Stimulated activated CD4-positive, alpha-beta T cell treated with anti-CD3 and anti-CD28 coated beads, Interleukin-2, amount 100 ng/mL, for 4 hours (primary cell): ENCODE results near the gene RFPL4A.
"Not testable (repeated sequence)": the region's sequence is repeated elsewhere in the genome, so short reads cannot be mapped to it uniquely, and the experiment has no call there.

Source experiments
- DNase-seq: peaks from one replicate; pipeline ENCODE4 v3.0.0-alpha.2; 2020; ENCODE audit warnings: low read depth

The RFPL4A gene

DNA sequence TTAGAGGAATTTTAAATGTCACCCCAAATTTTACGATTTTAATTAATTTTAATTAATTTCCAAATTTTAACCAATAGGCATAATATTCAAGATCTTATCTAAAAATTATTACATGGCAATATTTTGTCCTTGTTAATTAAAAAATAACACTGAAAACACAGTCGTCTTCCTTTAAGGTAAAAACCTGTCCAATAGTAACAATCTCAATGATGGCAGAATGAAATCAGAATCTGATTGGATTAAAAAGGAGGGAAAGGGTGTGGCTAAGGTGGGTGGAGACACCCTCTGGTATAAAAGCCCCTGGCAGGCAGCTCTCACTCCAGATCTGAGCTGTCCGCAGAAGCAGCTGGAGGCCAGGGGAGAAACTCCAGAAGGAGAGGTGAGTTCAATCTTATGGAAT, at the start of gene RFPL4A:
Gene RFPL4A, plus strand, starts transcription at position 301 of the 400 bp plus-strand sequence. CDS start 2,704 bp downstream, outside the sequence.
- not testable (repeated sequence) for DNase-seq

DNA sequence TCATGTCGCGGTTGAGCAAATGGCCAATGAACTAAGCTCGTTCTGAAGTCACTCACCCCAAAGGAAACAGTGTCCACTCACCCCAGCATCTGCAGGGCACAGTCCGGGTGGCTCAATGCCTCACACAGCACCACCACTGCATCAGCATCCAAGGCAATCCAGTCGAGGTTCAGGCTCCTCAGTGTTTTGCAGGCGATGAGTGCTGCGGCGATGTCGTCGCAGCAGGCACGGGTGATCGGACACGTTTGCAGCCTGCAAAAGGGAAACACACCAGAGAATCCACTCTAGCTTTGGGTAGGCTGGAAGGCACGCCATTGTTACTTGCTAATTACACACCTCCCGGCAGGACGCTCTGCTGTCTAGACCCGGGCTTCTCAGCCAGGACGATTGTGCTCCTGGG, 47.2 kb upstream of the RFPL4A start:
- DNase-seq, result no peak

DNA sequence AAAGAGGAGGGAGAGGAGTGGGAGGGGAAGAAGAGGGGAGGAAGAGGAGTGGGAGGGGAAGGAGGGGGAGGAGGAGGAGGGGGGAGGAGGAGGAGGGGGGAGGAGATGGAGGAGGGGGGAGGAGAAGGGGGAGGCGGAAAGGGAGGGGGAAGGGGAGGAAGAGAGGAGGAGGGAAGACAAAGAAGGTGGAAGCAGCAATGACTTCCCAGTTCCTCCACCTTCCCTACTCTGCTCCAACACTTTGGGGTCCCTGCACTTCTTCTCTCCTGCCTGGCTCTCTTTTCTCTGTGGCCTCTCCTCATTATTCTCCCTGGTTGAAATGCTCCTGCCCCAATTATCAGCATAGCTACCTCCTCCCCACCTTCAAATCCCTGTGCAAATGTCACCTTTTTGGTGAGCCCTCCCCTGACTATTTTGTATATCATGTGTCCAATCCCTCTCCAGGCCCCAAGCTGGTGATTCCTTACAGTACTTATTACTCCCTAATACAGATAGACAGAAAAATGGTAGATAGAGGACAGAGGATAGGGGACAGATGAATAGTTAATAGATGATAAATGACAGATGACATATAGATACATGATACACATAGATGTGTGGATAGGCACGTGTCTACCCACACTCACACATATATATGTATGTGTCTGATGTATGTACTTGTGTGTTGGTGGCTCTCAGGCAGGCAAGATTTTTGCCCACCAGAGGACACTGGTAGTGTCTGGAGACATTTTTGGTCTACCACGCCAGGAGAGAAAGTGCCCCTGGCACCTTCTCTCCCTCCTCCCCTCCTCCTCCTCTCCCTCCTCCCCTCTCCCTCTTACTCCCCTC, 45.9 kb upstream of the RFPL4A start:
- DNase-seq, result no peak

DNA sequence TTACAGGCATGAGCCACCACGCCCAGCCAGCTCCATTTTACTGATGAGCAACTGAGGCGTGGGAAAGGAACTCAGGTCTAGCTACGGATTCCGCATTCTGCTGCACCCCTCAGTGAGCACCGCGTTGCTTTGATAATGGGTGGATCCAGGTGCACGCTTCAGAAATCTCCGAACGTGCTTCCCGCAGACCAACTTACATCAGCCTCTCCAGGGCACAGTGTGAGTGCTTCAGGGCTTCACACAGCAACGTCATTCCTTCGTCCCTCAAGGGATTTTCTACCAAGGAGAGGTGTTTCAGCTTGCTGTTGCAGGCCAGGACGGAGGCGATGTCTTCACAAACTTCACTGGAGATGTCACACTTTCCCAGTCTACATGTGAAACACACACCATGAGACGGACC, 42.4 kb upstream of the RFPL4A start:
- no peak for DNase-seq

DNA sequence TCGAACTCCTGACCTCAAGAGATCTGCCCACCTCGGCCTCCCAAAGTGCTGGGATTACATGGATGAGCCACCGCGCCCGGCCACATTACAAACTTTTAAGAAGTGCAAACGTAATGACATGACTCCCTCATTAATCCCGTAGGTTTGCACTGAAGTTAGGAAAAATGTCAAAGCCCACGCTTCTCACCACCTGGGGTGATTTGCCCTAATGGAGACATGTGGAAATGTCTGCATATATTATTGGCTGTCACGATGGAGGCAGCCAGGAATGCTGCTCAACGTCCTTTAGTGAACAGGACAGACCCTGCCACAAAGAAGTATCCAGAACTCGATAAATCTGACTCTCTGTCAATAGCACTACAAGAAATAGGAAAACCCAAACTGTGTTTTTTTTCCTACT, 41.6 kb upstream of the RFPL4A start:
- DNase-seq, result no peak

DNA sequence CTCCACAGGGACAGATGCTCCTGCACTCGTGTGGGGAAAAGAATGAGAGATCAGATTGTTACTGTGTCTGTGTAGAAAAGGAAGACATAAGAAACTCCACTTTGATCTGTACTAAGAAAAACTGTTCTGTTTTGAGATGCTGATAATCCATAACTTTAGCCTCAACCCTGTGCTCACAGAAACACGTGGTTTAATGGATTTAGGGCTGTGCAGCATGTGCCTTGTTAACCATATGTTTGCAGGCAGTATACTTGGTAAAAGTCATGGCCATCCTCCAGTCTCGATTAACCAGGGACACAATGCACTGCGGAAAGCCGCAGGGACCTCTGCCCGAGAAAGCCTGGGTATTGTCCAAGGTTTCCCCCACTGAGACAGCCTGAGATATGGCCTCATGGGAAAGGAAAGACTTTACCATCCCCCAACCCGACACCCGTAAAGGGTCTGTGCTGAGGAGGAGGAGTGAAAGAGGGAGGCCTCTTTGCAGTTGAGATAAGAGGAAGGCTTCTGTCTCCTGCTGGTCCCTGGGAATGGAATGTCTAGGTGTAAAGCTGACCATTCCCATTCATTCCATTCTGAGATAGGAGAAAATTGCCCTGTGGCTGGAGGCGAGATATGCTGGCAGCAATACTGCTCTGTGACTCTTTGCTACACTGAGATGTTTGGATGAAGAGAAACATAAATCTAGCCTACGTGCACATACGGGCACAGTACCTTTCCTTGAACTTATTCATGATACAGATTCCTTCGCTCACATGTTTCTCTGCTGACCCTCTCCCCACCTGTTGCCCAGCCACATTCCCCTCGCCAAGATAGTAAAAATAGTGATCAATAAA, 40.8 kb upstream of the RFPL4A start:
- DNase-seq, result not testable (repeated sequence)

DNA sequence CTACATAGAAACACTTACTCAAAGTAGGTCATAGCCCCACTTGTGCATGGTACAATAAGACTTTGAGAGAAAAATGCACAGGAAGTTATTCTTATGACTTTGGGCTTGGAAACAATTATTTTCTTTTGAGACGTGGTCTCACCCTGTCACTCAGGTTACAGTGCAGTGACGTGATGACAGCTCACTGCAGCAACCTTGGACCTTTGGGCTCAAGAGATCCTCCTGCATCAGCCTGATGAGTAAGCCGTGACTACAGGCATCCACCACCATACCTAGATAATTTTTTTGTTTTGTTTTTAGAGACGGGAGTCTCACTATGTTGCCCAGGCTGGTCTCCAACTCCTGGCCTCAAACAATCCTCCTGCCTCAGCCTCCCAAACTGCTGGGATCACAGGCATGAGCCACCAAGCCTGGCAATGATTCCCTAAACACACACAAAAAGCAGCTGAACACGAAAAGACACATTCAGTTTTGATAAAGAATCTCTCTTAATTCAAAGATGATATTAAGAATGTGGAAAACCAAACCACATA, 38.6 kb upstream of the RFPL4A start:
- DNase-seq, result no peak

DNA sequence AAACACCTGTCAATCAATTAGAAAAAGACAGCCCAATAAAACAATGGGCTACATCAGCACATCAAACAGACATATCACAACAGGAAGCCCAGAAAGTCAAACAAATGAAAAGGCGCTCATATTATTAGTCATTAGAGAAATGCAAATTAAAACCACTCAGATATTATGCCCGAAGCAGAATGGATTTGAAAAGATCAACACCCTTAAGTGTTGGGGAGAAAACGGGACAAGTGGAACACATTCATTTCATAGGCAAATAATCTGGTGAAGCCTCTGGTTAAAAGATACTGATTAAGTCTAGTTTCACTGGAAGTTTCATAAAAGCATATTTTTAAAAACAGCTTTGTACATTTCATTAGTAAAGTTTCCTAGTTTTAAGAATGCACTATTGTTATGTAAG, 38.1 kb upstream of the RFPL4A start:
- DNase-seq, result no peak

DNA sequence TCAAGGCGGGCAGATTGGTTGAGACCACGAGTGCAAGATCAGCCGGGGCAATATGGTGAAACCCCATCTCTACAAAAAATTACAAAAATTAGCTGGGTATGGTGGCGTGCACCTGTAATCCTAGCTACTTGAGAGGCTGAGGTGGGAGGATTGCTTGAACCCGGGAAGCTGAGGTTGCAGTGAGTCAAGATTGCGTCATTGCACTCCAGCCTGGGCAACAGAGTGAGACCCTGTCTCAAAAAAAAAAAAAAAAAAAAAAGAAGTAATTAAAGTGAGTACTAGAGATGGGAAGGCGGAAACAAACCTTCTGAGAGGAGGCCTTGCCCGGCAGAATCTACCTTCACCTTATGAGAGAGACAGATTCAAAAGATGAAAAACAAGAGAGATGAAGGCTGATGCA, 35.4 kb upstream of the RFPL4A start:
- DNase-seq, result no peak

DNA sequence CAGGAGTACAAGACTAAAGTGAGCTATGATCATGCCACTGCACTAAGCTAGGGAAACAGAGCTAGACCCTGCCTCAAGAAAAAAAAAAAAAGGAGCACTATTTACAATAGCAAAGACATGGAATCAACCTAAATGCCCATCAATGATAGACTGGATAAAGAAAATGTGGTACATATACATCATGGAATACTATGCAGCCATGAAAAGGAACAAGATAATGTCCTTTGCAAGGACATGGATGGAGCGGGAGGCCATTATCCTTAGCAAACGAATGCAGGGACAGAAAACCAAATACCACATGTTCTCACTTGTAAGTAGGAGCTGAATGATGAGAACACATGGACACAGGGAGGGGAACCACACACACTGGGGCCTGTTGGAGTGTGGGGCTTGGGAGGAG, 28.5 kb upstream of the RFPL4A start:
- not testable (repeated sequence) for DNase-seq

DNA sequence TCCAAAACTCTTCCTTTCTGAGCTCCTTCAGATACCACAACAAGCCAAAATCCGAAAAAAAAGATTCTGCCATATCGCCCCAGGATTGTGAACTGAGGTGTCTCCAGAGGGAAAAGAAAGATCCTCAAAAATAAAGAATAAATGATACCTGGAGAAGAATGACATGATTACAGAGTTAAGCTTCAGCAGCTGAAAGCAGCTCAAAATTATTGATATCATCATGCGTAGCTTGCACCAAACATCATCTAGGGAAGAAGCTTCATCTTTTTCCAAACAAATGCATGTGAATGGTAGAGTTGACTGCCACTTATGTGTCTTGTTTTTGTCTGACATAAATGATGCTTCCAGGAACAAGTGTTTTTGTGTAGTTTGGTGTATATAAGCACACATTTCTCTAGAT, 20.6 kb upstream of the RFPL4A start, which contains the start of gene NLRP9:
Gene NLRP9, minus strand, starts transcription at position 101 of the 400 bp plus-strand sequence. Its CDS starts 28 bp downstream, at position 73.
- DNase-seq, result no peak

DNA sequence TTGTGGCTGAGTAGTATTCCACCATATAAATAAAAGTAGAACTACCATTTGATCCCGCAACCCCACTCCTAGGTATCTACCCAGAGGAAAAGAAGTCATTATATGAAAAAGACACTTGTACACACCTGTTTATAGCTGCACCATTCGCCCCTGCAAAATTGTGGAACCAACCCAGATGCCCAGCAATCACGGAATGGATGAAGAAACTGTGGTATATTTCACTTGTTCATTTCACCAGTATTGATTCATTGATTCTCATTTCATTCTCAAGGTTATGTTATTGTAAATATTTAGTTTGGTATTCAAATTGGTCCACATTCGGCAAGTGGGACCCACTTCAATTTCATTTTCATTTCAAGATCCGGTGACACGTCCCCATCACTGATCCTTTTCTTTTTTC, 8.2 kb upstream of the RFPL4A start:
- DNase-seq, result no peak

DNA sequence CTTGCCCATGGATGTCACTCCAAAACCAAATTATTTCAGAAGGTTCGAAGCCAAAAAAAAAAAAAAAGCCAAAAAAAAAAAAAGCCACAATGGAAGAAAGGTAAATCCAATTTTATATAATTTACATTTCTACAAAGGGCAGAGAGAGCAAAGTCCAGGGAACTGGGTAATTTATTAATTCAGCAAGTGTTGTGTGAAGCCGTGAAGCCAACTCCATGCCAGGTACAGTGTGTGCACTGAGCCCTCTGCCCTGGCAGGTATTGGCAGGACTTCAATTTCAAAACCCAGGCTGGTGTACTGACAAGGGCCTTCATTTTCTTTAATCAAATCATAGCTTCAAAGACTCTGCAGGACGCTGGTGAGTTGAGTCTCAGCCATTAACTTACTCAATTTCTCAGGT, 5.5 kb upstream of the RFPL4A start:
- no peak for DNase-seq

DNA sequence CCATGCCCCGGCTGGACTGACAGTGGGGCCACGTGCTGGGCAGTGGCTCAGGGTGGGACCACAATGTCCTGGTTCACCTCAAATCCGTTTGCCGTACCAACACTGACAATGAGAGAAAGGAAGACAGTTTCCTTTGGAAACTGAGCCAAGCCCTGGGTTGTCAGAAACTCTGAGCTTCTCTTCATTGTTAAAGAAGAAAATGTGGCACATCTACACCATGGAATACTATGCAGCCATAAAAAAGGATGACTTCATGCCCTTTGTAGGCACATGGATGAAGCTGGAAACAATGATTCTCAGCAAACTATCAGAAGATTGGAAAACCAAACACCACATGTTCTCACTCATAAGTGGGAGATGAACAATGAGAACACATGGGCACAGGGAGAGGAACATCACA, 2.1 kb upstream of the RFPL4A start:
- DNase-seq, result not testable (repeated sequence)

DNA sequence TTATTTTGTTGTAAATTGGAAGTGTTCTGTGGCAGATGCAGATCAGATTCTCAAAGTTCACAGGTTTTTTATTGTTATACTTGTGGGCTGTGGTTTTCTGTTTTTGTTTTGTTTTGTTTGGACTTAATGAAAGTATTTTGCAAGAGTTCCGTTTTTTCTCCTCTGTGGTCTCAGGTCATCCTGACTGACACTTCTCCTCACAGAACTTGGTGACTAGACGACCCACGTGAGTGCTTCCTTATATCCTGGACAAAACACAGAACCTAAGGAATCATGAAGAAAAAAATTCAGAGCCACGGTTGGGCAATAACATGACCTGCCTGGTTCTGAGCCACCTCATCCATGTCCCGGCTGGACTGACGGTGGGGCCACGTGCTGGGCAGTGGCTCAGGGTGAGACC, 7.6 kb downstream of the RFPL4A start:
- DNase-seq, result no peak

DNA sequence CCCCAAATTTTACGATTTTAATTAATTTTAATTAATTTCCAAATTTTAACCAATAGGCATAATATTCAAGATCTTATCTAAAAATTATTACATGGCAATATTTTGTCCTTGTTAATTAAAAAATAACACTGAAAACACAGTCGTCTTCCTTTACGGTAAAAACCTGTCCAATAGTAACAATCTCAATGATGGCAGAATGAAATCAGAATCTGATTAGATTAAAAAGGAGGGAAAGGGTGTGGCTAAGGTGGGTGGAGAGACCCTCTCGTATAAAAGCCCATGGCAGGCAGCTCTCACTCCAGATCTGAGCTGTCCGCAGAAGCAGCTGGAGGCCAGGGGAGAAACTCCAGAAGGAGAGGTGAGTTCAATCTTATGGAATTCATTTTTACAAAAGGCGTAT, 9.9 kb downstream of the RFPL4A start, which contains the start of gene RFPL4AL1:
Gene RFPL4AL1, plus strand, starts transcription at position 301 of the 400 bp plus-strand sequence. CDS start 2,687 bp downstream, outside the sequence.
- not testable (repeated sequence) for DNase-seq

DNA sequence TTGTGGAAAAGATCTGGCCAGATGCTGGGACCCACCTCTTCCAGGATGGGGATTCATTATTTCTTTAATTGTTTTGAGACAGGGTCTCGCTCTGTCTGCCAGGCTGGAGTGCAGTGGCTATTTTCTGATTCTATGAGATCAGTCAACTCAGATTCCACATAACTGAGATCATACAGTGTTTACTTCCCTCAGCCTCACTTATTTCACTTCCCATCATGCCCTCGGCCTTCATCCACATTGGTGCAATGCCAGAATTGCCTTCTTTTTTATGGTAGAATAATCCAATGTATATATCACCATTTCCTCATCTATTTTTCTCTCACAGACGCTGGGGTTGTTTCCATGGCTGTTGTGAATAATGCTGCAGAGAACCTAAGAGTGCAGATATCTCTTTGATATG, 10.7 kb downstream of the RFPL4A start:
- not testable (repeated sequence) for DNase-seq

DNA sequence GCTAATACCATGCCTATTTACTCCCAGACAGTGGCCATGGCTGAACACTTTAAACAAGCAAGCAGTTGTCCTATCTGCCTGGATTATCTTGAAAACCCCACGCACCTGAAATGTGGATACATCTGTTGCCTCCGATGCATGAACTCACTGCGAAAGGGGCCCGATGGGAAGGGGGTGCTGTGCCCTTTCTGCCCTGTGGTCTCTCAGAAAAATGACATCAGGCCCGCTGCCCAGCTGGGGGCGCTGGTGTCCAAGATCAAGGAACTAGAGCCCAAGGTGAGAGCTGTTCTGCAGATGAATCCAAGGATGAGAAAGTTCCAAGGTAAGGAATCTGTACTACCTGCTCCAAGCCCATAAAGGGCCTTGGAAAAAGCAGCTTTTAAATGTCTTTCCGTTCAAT, 18.6 kb downstream of the RFPL4A start:
- DNase-seq, result no peak

DNA sequence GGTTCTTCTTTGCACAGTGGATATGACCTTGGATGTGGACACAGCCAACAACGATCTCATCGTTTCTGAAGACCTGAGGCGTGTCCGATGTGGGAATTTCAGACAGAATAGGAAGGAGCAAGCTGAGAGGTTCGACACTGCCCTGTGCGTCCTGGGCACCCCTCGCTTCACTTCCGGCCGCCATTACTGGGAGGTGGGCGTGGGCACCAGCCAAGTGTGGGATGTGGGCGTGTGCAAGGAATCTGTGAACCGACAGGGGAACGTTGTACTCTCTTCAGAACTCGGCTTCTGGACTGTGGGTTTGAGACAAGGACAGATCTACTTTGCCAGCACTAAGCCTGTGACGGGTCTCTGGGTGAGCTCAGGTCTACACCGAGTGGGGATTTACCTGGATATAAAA, 19.4 kb downstream of the RFPL4A start:
- no peak for DNase-seq

DNA sequence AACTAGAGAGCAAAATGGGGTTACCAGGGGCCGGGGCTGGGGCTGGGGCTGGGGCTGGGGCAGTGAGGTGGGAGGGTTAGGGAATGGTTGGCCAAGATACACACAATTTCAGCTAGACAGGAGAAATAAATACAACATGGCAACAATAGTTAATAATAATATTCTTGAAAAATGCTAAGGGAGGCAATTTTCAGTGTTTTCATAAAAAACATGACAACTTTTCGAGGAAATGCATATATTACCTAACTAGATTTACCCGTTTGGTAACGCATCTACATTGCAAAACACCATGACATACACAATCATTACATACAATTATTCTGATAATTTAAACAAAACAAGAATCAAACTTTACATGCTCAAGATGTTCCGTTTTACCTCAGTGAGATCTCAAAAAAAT, 22.2 kb downstream of the RFPL4A start:
- no peak for DNase-seq

DNA sequence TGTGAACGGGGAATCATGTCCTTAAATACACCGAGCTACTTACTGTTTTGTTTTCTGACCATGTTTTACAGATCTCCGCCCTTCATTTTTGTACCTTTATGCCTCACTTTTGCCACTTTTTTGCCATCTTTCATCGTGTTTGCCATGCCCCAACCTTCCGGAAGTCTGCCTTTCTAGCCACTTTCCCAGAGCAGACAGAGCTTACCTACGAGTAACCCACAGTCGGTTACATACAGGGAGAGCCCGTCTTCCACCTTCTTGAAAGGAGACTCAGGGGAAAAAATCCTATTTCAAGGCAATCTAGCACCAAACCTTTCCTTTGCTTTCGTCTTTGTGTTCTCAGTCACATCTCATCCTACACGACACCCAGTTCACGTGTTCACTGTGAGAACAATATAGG, 36.1 kb downstream of the RFPL4A start:
- no peak for DNase-seq

DNA sequence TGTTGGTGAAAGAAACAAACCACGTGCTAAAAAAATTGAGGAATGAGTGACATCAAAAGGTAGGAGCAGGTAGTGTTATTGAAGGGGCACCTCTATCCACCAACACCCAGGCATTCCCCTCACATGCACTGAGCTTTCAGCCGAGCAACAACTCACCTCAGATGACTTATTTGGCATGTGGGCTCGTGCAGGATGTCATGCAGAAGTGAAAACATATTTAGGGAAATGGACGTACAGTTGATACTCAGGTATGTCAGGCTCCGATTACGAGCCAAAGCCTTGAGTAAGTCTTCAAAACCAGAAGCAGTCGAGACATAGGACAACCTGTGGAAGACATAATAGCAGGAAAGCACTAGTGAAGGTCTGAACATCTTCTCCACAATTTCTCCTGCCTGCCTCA, 42.5 kb downstream of the RFPL4A start:
- DNase-seq, result no peak

DNA sequence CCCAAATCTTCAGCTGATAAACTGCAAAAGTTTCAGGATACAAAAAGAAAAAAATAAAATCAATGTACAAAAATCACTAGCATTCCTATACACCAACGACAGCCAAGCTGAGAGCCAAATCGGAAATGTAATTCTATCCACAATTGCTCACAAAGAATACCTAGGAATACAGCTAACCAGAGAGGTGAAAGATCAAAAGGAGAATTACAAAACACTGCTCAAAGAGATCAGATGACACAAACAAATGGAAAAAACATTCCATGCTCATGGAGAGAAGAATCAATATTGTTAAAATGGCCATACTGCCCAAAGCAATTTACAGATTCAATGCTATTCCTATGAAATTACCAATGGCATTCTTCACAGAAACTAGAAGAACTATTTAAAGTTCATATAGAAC, 43.4 kb downstream of the RFPL4A start:
- no peak for DNase-seq
